Measurements from ENCODE around the gene DLGAP1. TPM values are rescaled to one million over a fixed set of nuclear protein-coding genes. Genes with fewer than 3 reads are reported as not detected.

Gene DLGAP1
- total and polyA plus RNA-seq, 2 of the 8 experiments (the other 6 are each of a cell fraction or from before 2014, with no cell fraction given): 11.8 to 16.9 TPM

DNA sequence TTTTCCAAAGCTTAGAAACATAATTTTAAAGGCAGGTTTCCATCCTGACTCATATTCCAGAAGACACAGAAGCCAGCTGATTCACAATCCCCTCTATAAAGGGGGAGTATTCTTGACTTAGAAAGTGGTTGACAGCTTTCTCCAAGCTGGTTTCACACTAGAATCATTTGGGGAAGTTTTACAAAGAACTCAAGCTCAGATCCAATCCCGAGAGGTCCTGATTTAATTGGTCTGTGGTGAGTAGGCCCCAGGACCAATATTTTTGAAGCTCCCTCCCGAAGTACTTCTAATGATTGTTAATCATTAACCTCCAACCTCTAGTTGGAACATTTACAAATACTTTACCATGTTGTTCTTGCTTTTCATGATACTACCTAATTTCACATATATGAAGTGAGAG lies 184.1 kb downstream of the DLGAP1 start:
- Histone ChIP-seq H4K8ac (ENCODE audit: extremely low read depth, insufficient read depth, low read length) (no peak overlapping the region), H3K27me3 (replicated peaks in 1 of 4; ENCODE audit: control insufficient read depth in 3 of 4, extremely low read depth in 1 of 4, insufficient read depth in 3 of 4, low read length in 3 of 4) (peaks cover 0 to 1% (median 0%) of the 10 kb centered on the region in 4 experiments; a peak in 1 of 7 replicates), H3K4ac (replicated peaks; ENCODE audit: insufficient read length, low read depth, low read length) (no peak overlapping the region), H3K4me1 (replicated peaks in 1 of 4; ENCODE audit: control insufficient read depth in 3 of 4, insufficient read depth in 4 of 4, low read length in 3 of 4) (no peaks in the 10 kb centered on the region), H3K18ac (ENCODE audit: extremely low read depth, low read length) (no peak overlapping the region), H3K79me1 (ENCODE audit: low read depth, low read length) (peaks cover 2% of the 10 kb centered on the region; the same call in 1 of the 2 replicates), H3K9ac (replicated peaks in 1 of 4; ENCODE audit: extremely low read depth in 1 of 4, low read depth in 3 of 4, low read length in 3 of 4) (no peak overlapping the region), H3K4me2 (ENCODE audit: insufficient read depth in 1 of 2, low read depth in 2 of 2, low read length in 2 of 2) (no peak overlapping the region), H2BK5ac (ENCODE audit: low read depth, low read length) (no peak overlapping the region), H2AK5ac (ENCODE audit: low read depth, low read length) (no peak overlapping the region), H3K23ac (ENCODE audit: insufficient read length) (no peak overlapping the region), H3K56ac (replicated peaks; ENCODE audit: insufficient read length, low read depth, low read length) (no peak overlapping the region), H3K23me2 (ENCODE audit: low read depth, low read length) (no peaks in the 10 kb centered on the region), H3K4me3 (ENCODE audit: extremely low read depth in 1 of 4, insufficient read depth in 2 of 4, low read depth in 3 of 4, low read length in 4 of 4) (no peak overlapping the region), H2BK120ac (replicated peaks; ENCODE audit: low read depth, low read length) (no peak overlapping the region), H4K5ac (ENCODE audit: insufficient read length, low read depth, low read length) (no peak overlapping the region), H3K36me3 (ENCODE audit: control insufficient read depth in 2 of 4, insufficient read depth in 4 of 4, low read length in 3 of 4) (no peaks in the 10 kb centered on the region; a peak in 1 of 8 replicates), H3K79me2 (ENCODE audit: control insufficient read depth in 1 of 2, insufficient read depth in 2 of 2, low read length in 2 of 2) (no peaks in the 10 kb centered on the region), H3K14ac (ENCODE audit: insufficient read length) (no peak overlapping the region), H2BK12ac (ENCODE audit: low read depth, low read length) (no peak overlapping the region), H2BK20ac (ENCODE audit: low read length) (no peak overlapping the region), H3K9me3 (ENCODE audit: insufficient read depth in 2 of 2, low read depth in 1 of 2, low read length in 1 of 2) (no peaks in the 10 kb centered on the region), H2BK15ac (ENCODE audit: low read length) (no peak overlapping the region), H3K27ac (ENCODE audit: low read depth, low read length) (no peak overlapping the region), H4K20me1 (replicated peaks in 1 of 2; ENCODE audit: control insufficient read depth in 1 of 2, insufficient read depth in 2 of 2, low read length in 2 of 2) (no peaks in the 10 kb centered on the region), H4K91ac (replicated peaks; ENCODE audit: insufficient read length, low read length) (no peak overlapping the region), H2AFZ (ENCODE audit: low read length) (no peak overlapping the region)
- POLR2A ChIA-PET (ENCODE audit: partially characterized antibody): no interaction called here
- CTCF ChIA-PET (ENCODE audit: partially characterized antibody): interaction anchor here (1.9 to 2.4 kb wide), 2 partner anchors 10 to 14 kb away, joined by 4 to 6 read pairs; no protein-coding TSS in a partner anchor
- 100% methylated on average over 2 of the region's 2 CpGs; no CpG with 5 or more reads in 1 of the 2 experiments for WGBS, 2 experiments (ENCODE audit: extremely low coverage in 1 of 2, insufficient coverage in 1 of 2, insufficient read length in 1 of 2, insufficient replicate concordance in 2 of 2, low coverage in 1 of 2, low lambda C conversion rate in 2 of 2, missing lambda C conversion rate in 1 of 2)
- no peak for TF ChIP-seq MAFK (IDR thresholded peaks at IDR 0.05; ENCODE audit: low read depth, low read length)
- no peak for TF ChIP-seq RFX5 (IDR thresholded peaks at IDR 0.05; ENCODE audit: borderline replicate concordance, low read depth, low read length)
- TF ChIP-seq GTF2F1 (IDR thresholded peaks at IDR 0.05; ENCODE audit: borderline replicate concordance, low read depth, low read length): no peak
- TF ChIP-seq SP2 (IDR thresholded peaks at IDR 0.05; ENCODE audit: low read length): no peak
- FAIRE-seq: no peak
- DNase-seq (ENCODE audit: low read depth in 1 of 2, low spot score in 2 of 2): no peak
